ENCODE results near the gene JAKMIP1. TPM values are rescaled to one million over a fixed set of nuclear protein-coding genes. Genes with fewer than 3 reads are reported as not detected.

Gene JAKMIP1
- total RNA-seq, 1 donor from 2014 or later: 0.13 TPM

GRCh38 chr4:6074758-6075157 lies 125.6 kb downstream of the JAKMIP1 start:
- ATAC-seq (ENCODE audit: low read depth) (no peak), DNase-seq (no peak)
- TF ChIP-seq, protein P1, sequence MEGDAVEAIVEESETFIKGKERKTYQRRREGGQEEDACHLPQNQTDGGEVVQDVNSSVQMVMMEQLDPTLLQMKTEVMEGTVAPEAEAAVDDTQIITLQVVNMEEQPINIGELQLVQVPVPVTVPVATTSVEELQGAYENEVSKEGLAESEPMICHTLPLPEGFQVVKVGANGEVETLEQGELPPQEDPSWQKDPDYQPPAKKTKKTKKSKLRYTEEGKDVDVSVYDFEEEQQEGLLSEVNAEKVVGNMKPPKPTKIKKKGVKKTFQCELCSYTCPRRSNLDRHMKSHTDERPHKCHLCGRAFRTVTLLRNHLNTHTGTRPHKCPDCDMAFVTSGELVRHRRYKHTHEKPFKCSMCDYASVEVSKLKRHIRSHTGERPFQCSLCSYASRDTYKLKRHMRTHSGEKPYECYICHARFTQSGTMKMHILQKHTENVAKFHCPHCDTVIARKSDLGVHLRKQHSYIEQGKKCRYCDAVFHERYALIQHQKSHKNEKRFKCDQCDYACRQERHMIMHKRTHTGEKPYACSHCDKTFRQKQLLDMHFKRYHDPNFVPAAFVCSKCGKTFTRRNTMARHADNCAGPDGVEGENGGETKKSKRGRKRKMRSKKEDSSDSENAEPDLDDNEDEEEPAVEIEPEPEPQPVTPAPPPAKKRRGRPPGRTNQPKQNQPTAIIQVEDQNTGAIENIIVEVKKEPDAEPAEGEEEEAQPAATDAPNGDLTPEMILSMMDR (IDR thresholded peaks at IDR 0.05): no peak
- no peaks in the 10 kb centered on the region for H3K4me1 Mint-ChIP-seq
- no peaks in the 10 kb centered on the region for H3K36me3 Mint-ChIP-seq (ENCODE audit: low read depth)
- POLR2A ChIA-PET: no interaction called here
- H3K4me3 Mint-ChIP-seq: no peak overlapping the region
- H3K27ac Mint-ChIP-seq: no peak overlapping the region
- intact Hi-C loops (cut with micrococcal nuclease): no loop called here
- CTCF ChIA-PET: no interaction called here
- H3K9me3 Mint-ChIP-seq: no peaks in the 10 kb centered on the region
- H3K27me3 Mint-ChIP-seq: peaks cover 4% of the 10 kb centered on the region

GRCh38 chr4:6071959-6072720 lies 128.2 kb downstream of the JAKMIP1 start:
- intact Hi-C loops (cut with micrococcal nuclease): no loop called here
- CTCF ChIA-PET: no interaction called here
- H3K36me3 Mint-ChIP-seq (ENCODE audit: low read depth): no peaks in the 10 kb centered on the region
- POLR2A ChIA-PET: no interaction called here
- H3K27ac Mint-ChIP-seq: no peak overlapping the region
- H3K4me3 Mint-ChIP-seq: no peak overlapping the region
- peaks cover 5% of the 10 kb centered on the region for H3K27me3 Mint-ChIP-seq
- ATAC-seq (ENCODE audit: low read depth) (no peak), DNase-seq (no peak)
- H3K4me1 Mint-ChIP-seq: no peaks in the 10 kb centered on the region
- no peaks in the 10 kb centered on the region for H3K9me3 Mint-ChIP-seq
- TF ChIP-seq, protein P1 (IDR thresholded peaks at IDR 0.05): no peak

- no peak for ATAC-seq (ENCODE audit: low read depth)
- DNase-seq: no peak
- Mint-ChIP-seq H3K27ac (no peak overlapping the region), H3K4me1 (no peaks in the 10 kb centered on the region), H3K27me3 (peaks cover 5% of the 10 kb centered on the region), H3K4me3 (no peak overlapping the region), H3K36me3 (ENCODE audit: low read depth) (no peaks in the 10 kb centered on the region), H3K9me3 (no peaks in the 10 kb centered on the region)
- ChIA-PET CTCF (no interaction called here), POLR2A (no interaction called here)
- intact Hi-C loops (cut with micrococcal nuclease): no loop called here
- TF ChIP-seq, protein P1 (IDR thresholded peaks at IDR 0.05): no peak
Measured at GRCh38 chr4:6071191-6071958, 129.0 kb downstream of the JAKMIP1 start.

- H3K36me3 Mint-ChIP-seq (ENCODE audit: low read depth): no peaks in the 10 kb centered on the region
- H3K4me3 Mint-ChIP-seq: no peak overlapping the region
- intact Hi-C loops (cut with micrococcal nuclease): no loop called here
- POLR2A ChIA-PET: no interaction called here
- ATAC-seq (ENCODE audit: low read depth) (no peak), DNase-seq (no peak)
- TF ChIP-seq, protein P1 (IDR thresholded peaks at IDR 0.05): no peak
- no peaks in the 10 kb centered on the region for H3K4me1 Mint-ChIP-seq
- no peak overlapping the region for H3K27ac Mint-ChIP-seq
- CTCF ChIA-PET: no interaction called here
- H3K9me3 Mint-ChIP-seq: no peaks in the 10 kb centered on the region
- peaks cover 5% of the 10 kb centered on the region for H3K27me3 Mint-ChIP-seq
Measured at GRCh38 chr4:6069845-6070709, 130.3 kb downstream of the JAKMIP1 start.

- POLR2A ChIA-PET: no interaction called here
- Mint-ChIP-seq H3K27ac (no peak overlapping the region), H3K9me3 (no peaks in the 10 kb centered on the region), H3K4me3 (no peak overlapping the region), H3K36me3 (ENCODE audit: low read depth) (no peaks in the 10 kb centered on the region), H3K4me1 (no peaks in the 10 kb centered on the region), H3K27me3 (peaks cover 5% of the 10 kb centered on the region)
- CTCF ChIA-PET: no interaction called here
- DNase-seq (no peak), ATAC-seq (ENCODE audit: low read depth) (no peak)
- TF ChIP-seq, protein P1 (IDR thresholded peaks at IDR 0.05): no peak
- intact Hi-C loops (cut with micrococcal nuclease): no loop called here
Measured at GRCh38 chr4:6068986-6069385, 131.4 kb downstream of the JAKMIP1 start.

Data from activated B cell treated with CpG ODN at 0.5 μM for 24 hours (primary cell).